Colon (tissue), 2 donors: Measurements from ENCODE around the gene PHYHIPL.
"Not testable (repeated sequence)": the region's sequence is repeated elsewhere in the genome, so short reads cannot be mapped to it uniquely, and the experiment has no call there.

Source experiments
- FAIRE-seq: peaks from 2 replicates; lab custom pipeline; 2012; peaks lifted over from hg19 to GRCh38; lab: Jason Lieb, UNC
- donor health status: control.
- donor health status: control.

Gene PHYHIPL

DNA sequence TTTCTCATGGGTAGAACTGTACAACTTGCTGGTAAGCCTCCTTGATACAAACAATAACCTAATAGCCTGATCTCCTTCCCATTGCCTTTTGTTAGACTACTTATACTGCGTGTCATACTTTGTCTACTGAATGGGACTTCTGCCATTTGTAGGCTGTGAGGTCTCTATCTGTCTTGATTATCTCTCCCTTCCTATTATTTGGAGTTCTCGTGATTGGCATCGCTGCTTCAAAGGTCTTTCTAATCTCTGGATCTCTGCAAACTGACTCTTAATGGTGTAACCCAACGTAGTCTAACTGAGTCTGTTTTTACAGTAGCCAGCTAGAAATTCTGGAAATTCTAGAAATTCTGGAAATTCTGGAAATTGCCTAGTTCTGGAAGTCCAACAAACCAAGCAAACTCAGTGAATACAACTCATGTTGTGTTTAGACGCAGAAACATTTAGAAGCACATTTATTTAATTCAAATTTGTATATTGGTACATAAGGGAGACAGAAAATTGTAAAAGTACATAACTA, 29.8 kb downstream of the PHYHIPL start:
- FAIRE-seq: no peak

- no peak for FAIRE-seq
These were observed 35.9 kb downstream of the PHYHIPL start for GRCh38 chr10:59212301-59212798.

DNA sequence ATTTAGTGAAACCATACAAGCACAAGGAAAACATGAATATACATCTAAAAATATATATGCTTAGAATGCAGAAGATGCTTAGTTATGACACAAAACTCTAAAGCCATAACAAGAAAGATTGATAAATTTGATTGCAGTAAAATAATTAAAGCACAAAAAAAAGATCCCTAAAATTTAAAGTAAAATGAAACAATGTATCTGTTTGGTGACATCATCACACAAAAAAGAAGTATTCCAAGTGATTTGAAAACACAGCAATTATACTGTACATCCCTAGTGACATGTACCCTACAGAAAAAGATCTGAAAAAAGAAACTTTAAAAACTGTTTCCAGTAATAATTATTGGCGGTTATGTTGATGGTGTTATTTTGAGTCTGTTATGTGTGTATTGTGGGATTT, 37.7 kb downstream of the PHYHIPL start:
- no peak for FAIRE-seq

- no peak for FAIRE-seq
These were observed 39.9 kb downstream of the PHYHIPL start for GRCh38 chr10:59216178-59216869.

DNA sequence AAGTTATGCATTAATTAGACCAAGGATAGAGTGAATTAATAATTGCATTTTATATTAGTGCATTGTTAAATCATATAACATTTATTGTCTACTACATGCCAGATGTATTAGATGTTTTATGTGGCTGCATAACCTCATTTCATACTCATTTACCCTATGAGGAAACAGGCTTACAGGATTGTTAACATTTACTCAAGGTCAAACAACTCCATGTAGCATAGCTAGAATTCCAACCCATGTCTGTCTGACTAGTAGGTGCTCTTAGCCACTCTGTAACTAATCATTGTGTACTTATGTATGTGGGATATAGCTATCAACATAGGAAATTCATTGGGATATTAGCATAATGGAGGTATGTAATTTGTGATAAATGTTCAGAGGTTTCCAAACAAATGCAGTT, 46.3 kb downstream of the PHYHIPL start:
- no peak for FAIRE-seq

DNA sequence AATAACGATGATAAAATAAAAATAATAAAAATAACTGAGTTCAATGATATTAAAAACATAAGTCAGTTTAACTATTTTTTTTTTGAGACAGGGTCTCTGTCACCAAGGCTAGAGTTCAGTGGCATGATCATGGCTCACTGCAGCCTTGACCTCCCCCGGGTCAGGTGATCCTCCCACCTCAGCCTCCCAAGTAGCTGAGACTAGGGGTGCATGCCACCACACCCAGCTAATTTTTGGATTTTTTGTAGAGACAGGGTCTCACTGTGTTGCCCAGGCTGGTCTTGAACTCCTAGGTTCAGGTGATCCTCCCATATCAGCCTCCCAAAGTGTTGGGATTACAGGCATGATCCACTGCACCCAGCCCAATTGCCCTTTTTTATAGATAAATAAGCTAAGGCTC, 47.2 kb downstream of the PHYHIPL start:
- not testable (repeated sequence) for FAIRE-seq

DNA sequence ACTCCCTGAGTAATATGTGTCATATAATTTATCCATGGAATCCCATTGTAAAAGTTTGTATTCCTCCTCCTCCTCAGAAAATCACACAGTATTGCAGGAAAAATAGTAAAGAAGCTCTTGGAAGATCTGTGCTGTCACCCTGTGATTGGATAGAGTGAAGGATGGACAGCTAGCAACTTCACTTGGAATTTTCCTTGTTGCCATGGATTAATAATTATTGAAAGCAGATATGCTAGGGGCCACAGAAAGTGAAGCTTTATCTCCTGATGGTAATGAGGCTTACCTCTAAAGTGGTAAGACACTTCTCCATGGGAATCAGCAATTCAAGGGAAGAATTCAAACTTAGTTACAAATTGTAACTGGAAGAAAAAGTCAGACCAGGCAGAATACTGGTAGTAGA, 48.8 kb downstream of the PHYHIPL start:
- no peak for FAIRE-seq

- FAIRE-seq: no peak
These were observed 50.8 kb downstream of the PHYHIPL start for GRCh38 chr10:59227136-59227673.

DNA sequence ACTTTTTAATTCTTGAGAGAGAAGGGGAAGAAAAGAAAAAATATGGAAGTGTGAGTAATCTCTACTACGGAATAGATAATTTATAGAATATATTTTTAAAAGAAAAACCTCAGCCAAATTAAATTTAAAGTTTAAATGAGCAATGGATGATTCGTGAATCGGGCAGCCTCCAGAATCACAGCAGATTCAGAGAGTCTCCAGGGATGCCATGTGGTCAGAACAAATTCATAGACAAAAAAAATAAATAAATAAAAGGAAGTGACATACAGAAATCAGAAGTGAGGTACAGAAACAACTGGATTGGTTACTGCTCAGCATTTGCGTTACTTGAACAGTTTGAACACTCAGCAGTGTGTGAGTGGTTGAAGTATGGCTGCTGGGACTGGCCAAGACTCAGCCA, 53.0 kb downstream of the PHYHIPL start:
- no peak for FAIRE-seq

DNA sequence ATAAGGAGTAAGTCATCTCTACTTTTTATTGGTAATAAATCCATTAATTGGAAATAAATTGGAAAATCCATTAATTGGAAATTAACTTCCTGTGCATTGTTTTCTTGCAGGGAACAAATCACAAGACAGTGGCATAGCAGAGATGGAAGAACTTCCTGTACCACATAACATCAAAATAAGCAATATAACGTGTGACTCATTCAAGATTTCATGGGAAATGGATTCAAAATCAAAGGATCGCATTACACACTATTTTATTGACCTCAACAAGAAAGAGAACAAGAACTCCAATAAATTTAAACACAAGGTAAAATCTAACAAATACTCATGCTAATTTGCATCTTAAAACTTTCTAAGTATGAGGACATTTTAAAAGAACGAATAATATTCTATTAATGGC, 57.8 kb downstream of the PHYHIPL start:
- FAIRE-seq: no peak

- FAIRE-seq: peak; percentile 14
These were observed 58.5 kb downstream of the PHYHIPL start for GRCh38 chr10:59234816-59235429.

- FAIRE-seq: no peak
These were observed 59.7 kb downstream of the PHYHIPL start for GRCh38 chr10:59236064-59236697.

GRCh38 chr10:59237775-59238174, 61.3 kb downstream of the PHYHIPL start:
- no peak for FAIRE-seq

- FAIRE-seq: not testable (repeated sequence)
These were observed 62.7 kb downstream of the PHYHIPL start for GRCh38 chr10:59239108-59239507.

GRCh38 chr10:59240582-59241183, 64.2 kb downstream of the PHYHIPL start:
- peak; percentile 78 for FAIRE-seq

DNA sequence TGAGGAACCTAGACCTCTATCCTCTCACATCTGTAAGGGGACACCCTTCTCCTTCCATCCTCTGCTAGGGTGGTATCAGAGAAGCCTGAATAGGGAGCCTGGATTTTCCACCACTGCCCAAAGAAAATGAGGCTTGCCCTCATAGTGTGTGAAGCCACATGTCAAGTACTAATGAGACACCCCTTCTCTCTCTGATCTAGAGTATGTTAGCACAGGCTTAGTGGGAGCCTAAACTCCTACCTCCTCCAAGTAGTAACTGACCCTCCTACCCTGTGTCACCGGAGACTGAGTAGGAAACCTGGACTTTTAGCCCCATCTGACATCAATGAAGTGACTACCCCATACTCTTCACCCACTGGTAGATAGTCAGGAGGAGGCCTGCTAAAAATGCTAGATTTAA, 65.6 kb downstream of the PHYHIPL start:
- no peak for FAIRE-seq

GRCh38 chr10:59242991-59243390, 66.5 kb downstream of the PHYHIPL start:
- FAIRE-seq: no peak

DNA sequence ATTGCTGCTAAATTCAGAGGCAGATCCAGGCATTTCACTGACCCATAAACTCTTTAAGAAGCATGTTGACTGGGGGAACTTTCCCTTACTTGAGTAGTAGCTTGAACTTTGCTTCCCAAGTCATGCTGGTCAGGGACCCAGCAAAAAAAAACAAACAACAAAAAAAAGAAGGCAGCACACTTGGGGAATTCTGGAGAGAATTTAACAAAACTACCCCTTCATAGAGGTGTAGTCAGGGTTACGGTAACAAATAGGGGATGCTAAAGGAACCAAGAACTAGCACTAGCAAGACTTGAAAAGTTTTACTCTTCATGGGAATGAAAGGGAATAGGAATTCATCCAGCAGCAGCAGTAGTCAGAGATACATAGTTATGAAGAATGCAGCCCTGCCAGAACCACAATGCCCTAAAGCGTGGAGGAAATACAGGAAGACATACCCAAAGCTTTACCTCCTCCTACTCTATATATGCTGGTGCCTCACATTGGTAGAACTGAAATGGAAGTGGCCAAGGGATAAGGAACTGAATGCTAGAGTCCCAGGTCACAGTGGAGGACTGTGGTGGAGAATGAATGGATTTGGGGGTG, 67.3 kb downstream of the PHYHIPL start:
- no peak for FAIRE-seq

- no peak for FAIRE-seq
These were observed 68.4 kb downstream of the PHYHIPL start for GRCh38 chr10:59244871-59245270.

DNA sequence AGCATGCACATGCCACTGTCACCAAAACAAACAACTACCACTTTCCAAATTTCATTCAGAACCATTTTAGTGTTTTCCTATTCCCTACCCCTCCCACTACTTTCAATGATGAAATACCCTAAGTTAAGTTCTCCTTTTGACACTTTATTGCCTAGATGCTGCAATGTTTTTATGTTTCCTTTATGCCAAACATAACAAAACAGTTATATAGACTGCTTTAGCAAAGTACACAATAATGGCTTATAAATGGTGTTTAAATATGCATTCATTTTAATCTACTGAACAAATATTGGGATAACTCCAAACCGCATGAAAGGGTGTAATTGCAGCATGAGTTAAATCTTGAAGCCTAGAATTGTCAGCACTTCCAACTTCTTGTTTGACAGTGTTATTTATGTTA, 69.2 kb downstream of the PHYHIPL start:
- FAIRE-seq: no peak

DNA sequence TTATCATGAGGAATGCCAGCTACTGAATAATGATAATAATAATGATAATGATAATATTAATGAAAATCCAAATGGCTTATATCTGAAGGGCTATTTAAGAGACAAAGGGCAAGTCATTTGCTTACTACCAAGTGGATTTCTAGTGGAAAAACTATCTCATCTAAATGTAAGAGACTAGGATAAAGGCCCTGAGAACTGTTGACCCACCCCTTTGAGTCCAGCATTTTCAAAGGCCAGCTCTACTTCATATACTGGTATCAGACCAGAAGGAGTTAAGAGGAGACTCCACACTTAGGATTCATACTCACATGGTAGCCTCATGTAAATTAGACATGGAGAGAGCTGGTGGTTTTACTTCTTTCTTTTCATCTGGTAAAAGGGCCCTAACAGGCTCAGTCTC, 76.0 kb downstream of the PHYHIPL start:
- FAIRE-seq: no peak

DNA sequence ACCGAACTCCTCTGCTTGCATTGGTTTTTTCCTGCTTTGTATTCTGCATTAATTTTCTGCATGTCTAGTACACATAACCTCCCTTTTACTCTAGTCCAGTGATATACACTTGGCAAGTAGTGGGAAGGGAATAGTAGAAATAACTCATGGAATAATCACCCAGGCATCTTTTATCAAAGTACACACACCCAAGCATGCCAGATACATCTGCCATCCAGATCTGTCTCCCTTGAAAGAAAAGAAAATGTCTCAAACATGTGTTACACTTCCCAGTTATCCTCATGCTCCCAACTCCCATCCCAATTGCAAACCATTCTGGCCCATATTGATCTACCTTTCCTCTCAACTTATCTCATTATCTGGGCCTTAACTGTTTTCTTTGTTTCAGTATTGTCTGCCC, 79.0 kb downstream of the PHYHIPL start:
- no peak for FAIRE-seq
